ENCODE data around the gene ERVK3-1.

GRCh38 chr19:58261600-58261967 lies 43.6 kb upstream of the ERVK3-1 start:
- TF ChIP-seq CTCF (IDR thresholded peaks at IDR 0.05) = no peak
- no peak for TF ChIP-seq REST (IDR thresholded peaks at IDR 0.05; ENCODE audit: insufficient read depth in 1 of 2, low read depth in 2 of 2, low read length in 1 of 2)
- no peak for TF ChIP-seq POLR2AphosphoS5 (IDR thresholded peaks at IDR 0.05; ENCODE audit: low read depth, low read length)
